Sigmoid colon (tissue), 4 donors: Measurements from ENCODE around the gene TMEM44.

Experiments used
- CTCF ChIP-seq, 4 experiments: fragments of 450-650 bp in 3 of 4; fragments of 200-600 bp in 1 of 4; IDR thresholded peaks; one replicate each; pipeline ENCODE4 v1.5.1; 2016 to 2019; ENCODE audit warnings: antibody characterized with exemption in 4 of 4, mild to moderate bottlenecking in 3 of 4, moderate library complexity in 2 of 4
- EP300 ChIP-seq, 4 donors: sonication (generic); formaldehyde crosslinking; IDR thresholded peaks; one replicate each; pipeline ENCODE4 v1.6.1; 2017; ENCODE audit warnings: antibody characterized with exemption in 4 of 4
- POLR2A ChIP-seq, 2 donors: fragments of 450-650 bp; IDR thresholded peaks; one replicate each; pipeline ENCODE4 v1.6.1; 2016; ENCODE audit warnings: antibody characterized with exemption in 2 of 2, mild to moderate bottlenecking in 2 of 2, moderate library complexity in 2 of 2

- peak; percentile 75 to 95 (median 82) for TF ChIP-seq CTCF (IDR thresholded peaks at IDR 0.05)
- TF ChIP-seq POLR2A (IDR thresholded peaks at IDR 0.05), result no peak
- TF ChIP-seq EP300 (IDR thresholded peaks at IDR 0.05), result no peak
Observed at GRCh38 chr3:194682694-194683310, 49.6 kb upstream of the TMEM44 start.
